NOMO-1 treated with DMSO at 0.1 percent for 48 hours (cell line): ENCODE results near the gene TRPM4.
A peak's percentile ranks its signal among the peaks of the same experiment; 100 is the strongest.
"Not testable (repeated sequence)": the region's sequence is repeated elsewhere in the genome, so short reads cannot be mapped to it uniquely, and the experiment has no call there.

Experiments
- DNase-seq: peaks from one replicate; lab custom pipeline; 2025; ENCODE audit not compliant: unreplicated experiment; lab: John Stamatoyannopoulos, UW

TRPM4 gene

GRCh38 chr19:49224441-49224840 is 66.8 kb downstream of the TRPM4 start:
- DNase-seq = not testable (repeated sequence)

GRCh38 chr19:49224879-49225278 is 67.3 kb downstream of the TRPM4 start:
- peak; percentile 43 for DNase-seq

GRCh38 chr19:49229416-49229815 is 71.8 kb downstream of the TRPM4 start:
- DNase-seq = no peak

GRCh38 chr19:49231389-49231788 is 73.8 kb downstream of the TRPM4 start:
- no peak for DNase-seq

GRCh38 chr19:49231804-49232203 is 74.2 kb downstream of the TRPM4 start:
- no peak for DNase-seq

- DNase-seq = no peak
Observed at GRCh38 chr19:49233163-49233562, 75.6 kb downstream of the TRPM4 start.

- no peak for DNase-seq
Observed at GRCh38 chr19:49241769-49242168, 84.2 kb downstream of the TRPM4 start.

- DNase-seq = no peak
Observed at GRCh38 chr19:49243129-49243528, 85.5 kb downstream of the TRPM4 start.

GRCh38 chr19:49243726-49244125 is 86.1 kb downstream of the TRPM4 start:
- DNase-seq = no peak

GRCh38 chr19:49244256-49244655 is 86.7 kb downstream of the TRPM4 start:
- no peak for DNase-seq

GRCh38 chr19:49247676-49248075 is 90.1 kb downstream of the TRPM4 start:
- DNase-seq = no peak

GRCh38 chr19:49249933-49250332 is 92.3 kb downstream of the TRPM4 start:
- no peak for DNase-seq

- no peak for DNase-seq
Observed at GRCh38 chr19:49255674-49256073, 98.1 kb downstream of the TRPM4 start.

GRCh38 chr19:49256691-49257090 is 99.1 kb downstream of the TRPM4 start:
- no peak for DNase-seq
